GM23338 (cell line): ENCODE results near the gene TIMP3. TPM values are rescaled to one million over a fixed set of nuclear protein-coding genes. Genes with fewer than 3 reads are reported as not detected.

Experiments used
- ATAC-seq: fragments of 200-7000 bp; cut with Tn5 transposase; 3 replicates; pipeline ENCODE4 v1.9.1; 2020
- DNase-seq: peaks from one replicate; pipeline ENCODE4 v3.0.0-alpha.2; 2015; ENCODE audit warnings: low spot score
- H2AFZ ChIP-seq: fragments of 200-600 bp; sonication (generic); 2 replicates; pipeline ENCODE4 v1.8.0; 2016; ENCODE audit warnings: antibody characterized with exemption, mild to moderate bottlenecking, moderate library complexity
- H3F3A ChIP-seq: fragments of 200-600 bp; sonication (generic); replicated peaks from 2 replicates; pipeline ENCODE4 v1.8.0; 2017; ENCODE audit warnings: antibody characterized with exemption, mixed run types, low read depth
- H3K27ac ChIP-seq: fragments of 200-600 bp; sonication (generic); 2 replicates; pipeline ENCODE4 v1.6.1; 2016; ENCODE audit warnings: low read depth
- H3K27me3 ChIP-seq: fragments of 200-600 bp; sonication (generic); 2 replicates; pipeline ENCODE4 v1.8.0; 2016; ENCODE audit warnings: mild to moderate bottlenecking, mixed run types, moderate library complexity; ENCODE audit not compliant: insufficient read depth
- H3K36me3 ChIP-seq: fragments of 200-600 bp; sonication (generic); 2 replicates; pipeline ENCODE4 v1.8.0; 2016; ENCODE audit warnings: mild to moderate bottlenecking; ENCODE audit not compliant: insufficient read depth
- H3K4me1 ChIP-seq: fragments of 200-600 bp; sonication (generic); 2 replicates; pipeline ENCODE4 v1.8.0; 2016; ENCODE audit warnings: mild to moderate bottlenecking, moderate library complexity; ENCODE audit not compliant: insufficient read depth
- H3K4me2 ChIP-seq: fragments of 200-600 bp; sonication (generic); 2 replicates; pipeline ENCODE4 v1.7.1; 2017; ENCODE audit warnings: mixed run types
- H3K4me3 ChIP-seq: fragments of 200-600 bp; sonication (generic); 2 replicates; pipeline ENCODE4 v1.6.1; 2016; ENCODE audit warnings: mixed run types
- H3K79me2 ChIP-seq: fragments of 200-600 bp; sonication (generic); replicated peaks from 2 replicates; pipeline ENCODE4 v1.8.0; 2017; ENCODE audit warnings: mild to moderate bottlenecking; ENCODE audit not compliant: insufficient read depth
- H3K9me2 ChIP-seq: fragments of 200-600 bp; sonication (generic); 2 replicates; pipeline ENCODE4 v1.8.0; 2017; ENCODE audit not compliant: insufficient read depth
- H4K20me1 ChIP-seq: fragments of 200-600 bp; sonication (generic); replicated peaks from 2 replicates; pipeline ENCODE4 v1.8.0; 2017; ENCODE audit warnings: mild to moderate bottlenecking; ENCODE audit not compliant: insufficient read depth
- H3K27ac Mint-ChIP-seq: 2 replicates; pipeline ENCODE4 v1.8.0; 2020; ENCODE audit warnings: inconsistent platforms, mild to moderate bottlenecking, moderate library complexity, mixed read lengths
- H3K27me3 Mint-ChIP-seq: 3 replicates; pipeline ENCODE4 v1.8.0; 2022; ENCODE audit warnings: low read depth, mild to moderate bottlenecking, moderate library complexity, mixed read lengths, inconsistent platforms; ENCODE audit not compliant: insufficient read depth, poor library complexity
- H3K36me3 Mint-ChIP-seq: 3 replicates; pipeline ENCODE4 v1.8.0; 2021; ENCODE audit warnings: low read depth, mild to moderate bottlenecking, inconsistent platforms, moderate library complexity, mixed read lengths
- H3K4me1 Mint-ChIP-seq: 3 replicates; pipeline ENCODE4 v1.8.0; 2020; ENCODE audit warnings: mild to moderate bottlenecking, inconsistent platforms, mixed read lengths
- H3K4me3 Mint-ChIP-seq: 3 replicates; pipeline ENCODE4 v1.8.0; 2021; ENCODE audit warnings: moderate library complexity, mild to moderate bottlenecking, inconsistent platforms, mixed read lengths
- H3K9me3 Mint-ChIP-seq: 3 replicates; pipeline ENCODE4 v1.8.0; 2020; ENCODE audit warnings: moderate library complexity, mild to moderate bottlenecking, inconsistent platforms, mixed read lengths
- CREB1 ChIP-seq: fragments of 250-450 bp; sonication (Bioruptor Pico); IDR thresholded peaks from 2 replicates; pipeline ENCODE4 v1.5.0; 2020; ENCODE audit warnings: low read depth, mild to moderate bottlenecking, moderate library complexity
- CTCF ChIP-seq, 2 experiments: fragments of 200-600 bp in 1 of 2; sonication (generic) in 1 of 2; conservative IDR thresholded peaks; 2 replicates each; pipeline versions ENCODE4 v1.5.1 to v1.6.1; 2016 to 2017; ENCODE audit warnings: antibody characterized with exemption in 2 of 2, low read depth in 2 of 2, mild to moderate bottlenecking in 2 of 2, moderate library complexity in 1 of 2
- EZH2 ChIP-seq: fragments of 200-600 bp; sonication (generic); IDR thresholded peaks from one replicate; pipeline ENCODE4 v1.8.0; 2017; ENCODE audit warnings: antibody characterized with exemption, mild to moderate bottlenecking, low read depth; ENCODE audit not compliant: unreplicated experiment
- EZH2phosphoT487 ChIP-seq: fragments of 200-600 bp; sonication (generic); IDR thresholded peaks from one replicate; pipeline ENCODE4 v1.8.1; 2018; ENCODE audit warnings: antibody characterized with exemption; ENCODE audit not compliant: unreplicated experiment
- JUNB ChIP-seq: IDR thresholded peaks from one replicate; pipeline ENCODE4 v1.6.1; 2016; ENCODE audit warnings: antibody characterized with exemption; ENCODE audit not compliant: unreplicated experiment
- NANOG ChIP-seq: IDR thresholded peaks from 2 replicates; pipeline ENCODE4 v1.6.1; 2016; ENCODE audit warnings: antibody characterized with exemption, borderline replicate concordance
- POLR2AphosphoS5 ChIP-seq: IDR thresholded peaks from 2 replicates; pipeline ENCODE4 v1.6.1; 2016; ENCODE audit warnings: antibody characterized with exemption, low read depth
- REST ChIP-seq: IDR thresholded peaks from one replicate; pipeline ENCODE4 v1.6.1; 2018; ENCODE audit warnings: antibody characterized with exemption; ENCODE audit not compliant: unreplicated experiment
- STAT1 ChIP-seq: IDR thresholded peaks from one replicate; pipeline ENCODE4 v1.6.1; 2016; ENCODE audit warnings: antibody characterized with exemption; ENCODE audit not compliant: unreplicated experiment
- ZNF114 ChIP-seq: fragments of 250-450 bp; sonication (Bioruptor Pico); IDR thresholded peaks from 2 replicates; pipeline ENCODE4 v1.5.0; 2020; ENCODE audit warnings: mild to moderate bottlenecking, moderate library complexity
- ZNF331 ChIP-seq: fragments of 250-450 bp; sonication (Bioruptor Pico); IDR thresholded peaks from 2 replicates; pipeline ENCODE4 v1.5.0; 2020; ENCODE audit warnings: low read depth, mild to moderate bottlenecking, moderate library complexity
- polyA plus RNA-seq: library from polyadenylated mRNA; unstranded; fragments of >200 nt; fragmentation: Nextera tagmentation; extraction: Ambion mirVana; gene quantifications from 2 replicates; pipeline ENCODE4 v1.2.1, GENCODE V29; 2016
- total RNA-seq: library from RNA; depleted of rRNA; stranded (reverse); fragments of >200 nt; shearing (Covaris generic); gene quantifications from 2 replicates; pipeline ENCODE4 v1.2.3, GENCODE V29; 2014
- TF ChIP-seq, protein P1 (sequence below): IDR thresholded peaks from 2 replicates; pipeline ENCODE4 v1.6.1; 2016; ENCODE audit warnings: antibody characterized with exemption
- TF ChIP-seq, protein P2 (sequence below): fragments of 250-450 bp; sonication (Bioruptor Pico); IDR thresholded peaks from 2 replicates; pipeline ENCODE4 v1.5.0; 2020; ENCODE audit warnings: mild to moderate bottlenecking, moderate library complexity

TIMP3 gene
- total and polyA plus RNA-seq, 2 experiments from 2014 or later = 1.4 to 4.3 TPM

DNA sequence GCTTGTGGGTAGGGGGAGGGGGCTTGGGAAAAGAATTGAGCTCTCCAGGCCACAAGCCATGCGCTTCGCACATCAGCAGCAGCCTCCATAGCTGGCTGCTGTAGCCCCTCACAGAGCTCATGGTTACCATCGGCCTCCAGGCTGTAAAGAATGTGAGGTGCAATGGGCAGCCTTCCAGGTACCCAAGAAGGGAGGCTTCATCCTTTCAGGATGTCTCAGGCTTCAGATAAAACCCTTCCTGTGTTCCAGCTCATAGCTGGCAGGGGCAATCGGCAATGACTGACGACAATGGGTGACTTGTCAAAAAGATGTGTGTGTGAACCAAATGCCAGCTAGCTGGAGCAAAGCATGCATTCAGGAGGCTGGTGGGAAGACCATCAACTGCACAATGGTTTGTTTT is 102.0 kb downstream of the TIMP3 start:
- Mint-ChIP-seq H3K27ac (no peak overlapping the region), H3K36me3 (no peaks in the 10 kb centered on the region), H3K4me1 (peaks cover 4% of the 10 kb centered on the region; the same call in 1 of the 3 replicates), H3K27me3 (no peaks in the 10 kb centered on the region), H3K9me3 (no peaks in the 10 kb centered on the region), H3K4me3 (no peak overlapping the region)
- no peaks in the 10 kb centered on the region for H3F3A ChIP-seq
- no peak overlapping the region for H3K27ac ChIP-seq
- H3K4me3 ChIP-seq = no peak overlapping the region
- H2AFZ ChIP-seq = no peak overlapping the region
- no peak for DNase-seq
- TF ChIP-seq, protein P1, sequence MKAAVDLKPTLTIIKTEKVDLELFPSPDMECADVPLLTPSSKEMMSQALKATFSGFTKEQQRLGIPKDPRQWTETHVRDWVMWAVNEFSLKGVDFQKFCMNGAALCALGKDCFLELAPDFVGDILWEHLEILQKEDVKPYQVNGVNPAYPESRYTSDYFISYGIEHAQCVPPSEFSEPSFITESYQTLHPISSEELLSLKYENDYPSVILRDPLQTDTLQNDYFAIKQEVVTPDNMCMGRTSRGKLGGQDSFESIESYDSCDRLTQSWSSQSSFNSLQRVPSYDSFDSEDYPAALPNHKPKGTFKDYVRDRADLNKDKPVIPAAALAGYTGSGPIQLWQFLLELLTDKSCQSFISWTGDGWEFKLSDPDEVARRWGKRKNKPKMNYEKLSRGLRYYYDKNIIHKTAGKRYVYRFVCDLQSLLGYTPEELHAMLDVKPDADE = no peak
- TF ChIP-seq EZH2 (no peak), STAT1 (no peak), EZH2phosphoT487 (no peak), ZNF331 (CRISPR knock-in tag) (no peak), ZNF114 (CRISPR knock-in tag) (no peak), CTCF (conservative IDR thresholded peaks at IDR 0.05; ENCODE audit: low read depth in 2 of 2) (no peak), NANOG (no peak), JUNB (no peak), CREB1 (CRISPR knock-in tag) (no peak), POLR2AphosphoS5 (no peak), REST (no peak)
- TF ChIP-seq, protein P2, sequence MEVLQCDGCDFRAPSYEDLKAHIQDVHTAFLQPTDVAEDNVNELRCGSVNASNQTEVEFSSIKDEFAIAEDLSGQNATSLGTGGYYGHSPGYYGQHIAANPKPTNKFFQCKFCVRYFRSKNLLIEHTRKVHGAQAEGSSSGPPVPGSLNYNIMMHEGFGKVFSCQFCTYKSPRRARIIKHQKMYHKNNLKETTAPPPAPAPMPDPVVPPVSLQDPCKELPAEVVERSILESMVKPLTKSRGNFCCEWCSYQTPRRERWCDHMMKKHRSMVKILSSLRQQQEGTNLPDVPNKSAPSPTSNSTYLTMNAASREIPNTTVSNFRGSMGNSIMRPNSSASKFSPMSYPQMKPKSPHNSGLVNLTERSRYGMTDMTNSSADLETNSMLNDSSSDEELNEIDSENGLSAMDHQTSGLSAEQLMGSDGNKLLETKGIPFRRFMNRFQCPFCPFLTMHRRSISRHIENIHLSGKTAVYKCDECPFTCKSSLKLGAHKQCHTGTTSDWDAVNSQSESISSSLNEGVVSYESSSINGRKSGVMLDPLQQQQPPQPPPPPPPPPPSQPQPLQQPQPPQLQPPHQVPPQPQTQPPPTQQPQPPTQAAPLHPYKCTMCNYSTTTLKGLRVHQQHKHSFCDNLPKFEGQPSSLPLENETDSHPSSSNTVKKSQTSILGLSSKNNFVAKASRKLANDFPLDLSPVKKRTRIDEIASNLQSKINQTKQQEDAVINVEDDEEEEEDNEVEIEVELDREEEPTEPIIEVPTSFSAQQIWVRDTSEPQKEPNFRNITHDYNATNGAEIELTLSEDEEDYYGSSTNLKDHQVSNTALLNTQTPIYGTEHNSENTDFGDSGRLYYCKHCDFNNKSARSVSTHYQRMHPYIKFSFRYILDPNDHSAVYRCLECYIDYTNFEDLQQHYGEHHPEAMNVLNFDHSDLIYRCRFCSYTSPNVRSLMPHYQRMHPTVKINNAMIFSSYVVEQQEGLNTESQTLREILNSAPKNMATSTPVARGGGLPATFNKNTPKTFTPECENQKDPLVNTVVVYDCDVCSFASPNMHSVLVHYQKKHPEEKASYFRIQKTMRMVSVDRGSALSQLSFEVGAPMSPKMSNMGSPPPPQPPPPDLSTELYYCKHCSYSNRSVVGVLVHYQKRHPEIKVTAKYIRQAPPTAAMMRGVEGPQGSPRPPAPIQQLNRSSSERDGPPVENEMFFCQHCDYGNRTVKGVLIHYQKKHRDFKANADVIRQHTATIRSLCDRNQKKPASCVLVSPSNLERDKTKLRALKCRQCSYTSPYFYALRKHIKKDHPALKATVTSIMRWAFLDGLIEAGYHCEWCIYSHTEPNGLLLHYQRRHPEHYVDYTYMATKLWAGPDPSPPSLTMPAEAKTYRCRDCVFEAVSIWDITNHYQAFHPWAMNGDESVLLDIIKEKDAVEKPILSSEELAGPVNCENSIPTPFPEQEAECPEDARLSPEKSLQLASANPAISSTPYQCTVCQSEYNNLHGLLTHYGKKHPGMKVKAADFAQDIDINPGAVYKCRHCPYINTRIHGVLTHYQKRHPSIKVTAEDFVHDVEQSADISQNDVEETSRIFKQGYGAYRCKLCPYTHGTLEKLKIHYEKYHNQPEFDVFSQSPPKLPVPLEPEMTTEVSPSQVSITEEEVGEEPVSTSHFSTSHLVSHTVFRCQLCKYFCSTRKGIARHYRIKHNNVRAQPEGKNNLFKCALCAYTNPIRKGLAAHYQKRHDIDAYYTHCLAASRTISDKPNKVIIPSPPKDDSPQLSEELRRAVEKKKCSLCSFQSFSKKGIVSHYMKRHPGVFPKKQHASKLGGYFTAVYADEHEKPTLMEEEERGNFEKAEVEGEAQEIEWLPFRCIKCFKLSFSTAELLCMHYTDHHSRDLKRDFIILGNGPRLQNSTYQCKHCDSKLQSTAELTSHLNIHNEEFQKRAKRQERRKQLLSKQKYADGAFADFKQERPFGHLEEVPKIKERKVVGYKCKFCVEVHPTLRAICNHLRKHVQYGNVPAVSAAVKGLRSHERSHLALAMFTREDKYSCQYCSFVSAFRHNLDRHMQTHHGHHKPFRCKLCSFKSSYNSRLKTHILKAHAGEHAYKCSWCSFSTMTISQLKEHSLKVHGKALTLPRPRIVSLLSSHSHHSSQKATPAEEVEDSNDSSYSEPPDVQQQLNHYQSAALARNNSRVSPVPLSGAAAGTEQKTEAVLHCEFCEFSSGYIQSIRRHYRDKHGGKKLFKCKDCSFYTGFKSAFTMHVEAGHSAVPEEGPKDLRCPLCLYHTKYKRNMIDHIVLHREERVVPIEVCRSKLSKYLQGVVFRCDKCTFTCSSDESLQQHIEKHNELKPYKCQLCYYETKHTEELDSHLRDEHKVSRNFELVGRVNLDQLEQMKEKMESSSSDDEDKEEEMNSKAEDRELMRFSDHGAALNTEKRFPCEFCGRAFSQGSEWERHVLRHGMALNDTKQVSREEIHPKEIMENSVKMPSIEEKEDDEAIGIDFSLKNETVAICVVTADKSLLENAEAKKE (CRISPR knock-in tag) = no peak
- H3K36me3 ChIP-seq = no peaks in the 10 kb centered on the region
- H3K9me2 ChIP-seq = no peaks in the 10 kb centered on the region
- H3K79me2 ChIP-seq = no peaks in the 10 kb centered on the region
- ATAC-seq = no peak
- peaks cover 3% of the 10 kb centered on the region; the same call in 1 of the 2 replicates for H4K20me1 ChIP-seq
- no peaks in the 10 kb centered on the region for H3K27me3 ChIP-seq
- no peak overlapping the region for H3K4me2 ChIP-seq
- no peaks in the 10 kb centered on the region for H3K4me1 ChIP-seq
